Skin epidermis (tissue), 12 donors: ENCODE data around the gene CPLANE1.
"Not testable (repeated sequence)": the region's sequence is repeated elsewhere in the genome, so short reads cannot be mapped to it uniquely, and the experiment has no call there.

ENCODE experiments used
- H3K27ac ChIP-seq, 21 experiments: fragments of 200-600 bp; sonication (generic) in 11 of 21; one replicate each; pipeline ENCODE4 v1.5.0; 2020; ENCODE audit warnings: mild to moderate bottlenecking in 3 of 21, inconsistent platforms in 2 of 21, moderate library complexity in 2 of 21
- H3K4me3 ChIP-seq, 7 experiments: fragments of 200-600 bp; sonication (generic) in 2 of 7; one replicate each; pipeline ENCODE4 v1.5.0; 2020; ENCODE audit warnings: inconsistent platforms in 2 of 7, mild to moderate bottlenecking in 2 of 7, moderate library complexity in 1 of 7

Gene CPLANE1

GRCh38 chr5:37248970-37249814 lies at the start of gene CPLANE1:
TSS of gene CPLANE1 (minus strand) at chr5:37249376. CDS start at chr5:37247698, 1,678 bp downstream.
- H3K27ac ChIP-seq: peak within 1 kb of the TSS; percentile 44 to 97 (median 87)

GRCh38 chr5:37296313-37296712 lies 47.1 kb upstream of the CPLANE1 start:
- not testable (repeated sequence) for H3K4me3 ChIP-seq, H3K27ac ChIP-seq

More at GRCh38 chr5:37248970-37249814, at the start of gene CPLANE1:
- H3K4me3 ChIP-seq: peak within 1 kb of the TSS; percentile 59 to 85 (median 70)

GRCh38 chr5:37283214-37283820 lies 34.1 kb upstream of the CPLANE1 start:
- Histone ChIP-seq H3K4me3 (no peak overlapping the region), H3K27ac (no peak overlapping the region)

- H3K27ac ChIP-seq: no peak overlapping the region
- no peak overlapping the region for H3K4me3 ChIP-seq
Measured at GRCh38 chr5:37275511-37275910, 26.3 kb upstream of the CPLANE1 start.

- H3K4me3 ChIP-seq: no peak overlapping the region
- no peak overlapping the region for H3K27ac ChIP-seq
Measured at GRCh38 chr5:37272511-37272910, 23.3 kb upstream of the CPLANE1 start.

GRCh38 chr5:37268100-37268499 lies 18.9 kb upstream of the CPLANE1 start:
- H3K4me3 ChIP-seq, H3K27ac ChIP-seq: not testable (repeated sequence)

GRCh38 chr5:37255774-37256358 lies 6.7 kb upstream of the CPLANE1 start:
- no peak overlapping the region for H3K4me3 ChIP-seq
- no peak overlapping the region for H3K27ac ChIP-seq

GRCh38 chr5:37254581-37254980 lies 5.4 kb upstream of the CPLANE1 start:
- Histone ChIP-seq H3K27ac (no peak overlapping the region), H3K4me3 (no peak overlapping the region)

- Histone ChIP-seq H3K27ac (no peak overlapping the region), H3K4me3 (no peak overlapping the region)
Measured at GRCh38 chr5:37251665-37252064, 2.5 kb upstream of the CPLANE1 start.

GRCh38 chr5:37249815-37250164 lies 614 bp upstream of the CPLANE1 start:
- H3K4me3 ChIP-seq: peak overlapping the region; percentile 59 to 85 (median 70)
- H3K27ac ChIP-seq: peak overlapping the region in 17 of 21 experiments; percentile 66 to 97 (median 89)

GRCh38 chr5:37248421-37248969 lies 681 bp downstream of the CPLANE1 start:
- Histone ChIP-seq H3K27ac (peak overlapping the region; percentile 44 to 97 (median 87)), H3K4me3 (peak overlapping the region; percentile 59 to 85 (median 70))

GRCh38 chr5:37247496-37247895 lies 1.7 kb downstream of the CPLANE1 start:
- Histone ChIP-seq H3K27ac (no peak overlapping the region), H3K4me3 (no peak overlapping the region)

GRCh38 chr5:37247036-37247435 lies 2.1 kb downstream of the CPLANE1 start:
- no peak overlapping the region for H3K4me3 ChIP-seq

GRCh38 chr5:37234288-37234687 lies 14.9 kb downstream of the CPLANE1 start:
- H3K4me3 ChIP-seq: no peak overlapping the region
- no peak overlapping the region for H3K27ac ChIP-seq

More at GRCh38 chr5:37247036-37247435, 2.1 kb downstream of the CPLANE1 start:
- H3K27ac ChIP-seq: no peak overlapping the region

- H3K4me3 ChIP-seq: no peak overlapping the region
Measured at GRCh38 chr5:37226377-37226776, 22.8 kb downstream of the CPLANE1 start.

GRCh38 chr5:37222181-37222580 lies 27.0 kb downstream of the CPLANE1 start:
- Histone ChIP-seq H3K27ac (no peak overlapping the region), H3K4me3 (no peak overlapping the region)

More at GRCh38 chr5:37226377-37226776, 22.8 kb downstream of the CPLANE1 start:
- no peak overlapping the region for H3K27ac ChIP-seq

GRCh38 chr5:37220426-37220825 lies 28.8 kb downstream of the CPLANE1 start:
- H3K4me3 ChIP-seq, H3K27ac ChIP-seq: not testable (repeated sequence)

- H3K4me3 ChIP-seq: not testable (repeated sequence)
Measured at GRCh38 chr5:37219384-37219783, 29.8 kb downstream of the CPLANE1 start.

GRCh38 chr5:37217976-37218375 lies 31.2 kb downstream of the CPLANE1 start:
- no peak overlapping the region for H3K27ac ChIP-seq
- no peak overlapping the region for H3K4me3 ChIP-seq

More at GRCh38 chr5:37219384-37219783, 29.8 kb downstream of the CPLANE1 start:
- not testable (repeated sequence) for H3K27ac ChIP-seq

- H3K27ac ChIP-seq: peak overlapping the region in 1 of 21 experiments; percentile 46
- no peak overlapping the region for H3K4me3 ChIP-seq
Measured at GRCh38 chr5:37214550-37214949, 34.6 kb downstream of the CPLANE1 start.
